ACC112 (cell line): ENCODE results near the gene SF3B2.
"Not testable (repeated sequence)": the region's sequence is repeated elsewhere in the genome, so short reads cannot be mapped to it uniquely, and the experiment has no call there.

Experiments used
- H2AFZ ChIP-seq: fragments of 200-600 bp; sonication (generic); one replicate; pipeline ENCODE4 v1.6.0; 2017; ENCODE audit warnings: antibody characterized with exemption, low read length; ENCODE audit not compliant: unreplicated experiment
- H3K27ac ChIP-seq: fragments of 200-600 bp; sonication (generic); 2 replicates; pipeline ENCODE4 v1.5.1; 2014; ENCODE audit warnings: low read depth, mild to moderate bottlenecking, antibody characterized with exemption, low read length, moderate library complexity
- H3K27me3 ChIP-seq: fragments of 200-600 bp; sonication (generic); 2 replicates; pipeline ENCODE4 v1.6.1; 2014; ENCODE audit warnings: mild to moderate bottlenecking, antibody characterized with exemption, low read length, moderate library complexity, mixed read lengths; ENCODE audit not compliant: insufficient read depth
- H3K36me3 ChIP-seq: fragments of 200-600 bp; sonication (generic); 2 replicates; pipeline ENCODE4 v1.6.1; 2016; ENCODE audit warnings: mild to moderate bottlenecking, antibody characterized with exemption, low read length, moderate library complexity, mixed read lengths; ENCODE audit not compliant: insufficient read depth
- H3K4me1 ChIP-seq: fragments of 200-600 bp; sonication (generic); one replicate; pipeline ENCODE4 v1.6.1; 2016; ENCODE audit warnings: low read length, mixed read lengths; ENCODE audit not compliant: insufficient read depth, unreplicated experiment, control insufficient read depth
- H3K4me3 ChIP-seq: fragments of 200-600 bp; sonication (generic); 2 replicates; pipeline ENCODE4 v1.5.1; 2014; ENCODE audit warnings: mild to moderate bottlenecking, low read depth, low read length
- H3K79me2 ChIP-seq: fragments of 200-600 bp; sonication (generic); one replicate; pipeline ENCODE4 v1.6.0; 2016; ENCODE audit warnings: low read length; ENCODE audit not compliant: control insufficient read depth, unreplicated experiment, insufficient read depth

Gene SF3B2

GRCh38 chr11:66017321-66017720 lies 34.8 kb upstream of the SF3B2 start:
- Histone ChIP-seq H3K4me1 (peaks cover 52% of the 10 kb centered on the region), H3K36me3 (no peaks in the 10 kb centered on the region), H3K79me2 (peaks cover 2% of the 10 kb centered on the region), H2AFZ (no peak overlapping the region), H3K4me3 (no peak overlapping the region), H3K27ac (no peak overlapping the region), H3K27me3 (no peaks in the 10 kb centered on the region)

DNA sequence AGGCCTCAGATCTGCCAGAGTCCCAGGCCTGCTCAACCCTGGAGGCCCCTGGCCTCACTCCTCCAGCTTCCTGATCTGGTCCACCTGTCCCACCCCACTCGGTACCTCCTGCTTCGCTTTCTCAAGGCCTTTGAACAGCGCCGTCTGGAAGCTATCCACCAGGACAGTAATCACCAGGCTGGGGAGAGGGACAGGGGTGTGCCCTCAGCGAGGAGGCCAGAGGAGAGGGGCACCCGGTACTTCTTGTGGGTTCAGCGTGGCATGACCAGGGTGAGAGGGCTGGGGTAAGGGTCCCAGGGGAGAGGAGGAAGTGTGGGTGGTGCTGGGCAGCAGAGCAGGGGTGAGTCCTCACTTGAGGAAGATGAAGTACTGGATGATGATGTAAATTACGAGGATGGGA lies 32.0 kb upstream of the SF3B2 start:
- Histone ChIP-seq H2AFZ (no peak overlapping the region), H3K4me1 (peaks cover 35% of the 10 kb centered on the region), H3K36me3 (no peaks in the 10 kb centered on the region), H3K4me3 (no peak overlapping the region), H3K27me3 (no peaks in the 10 kb centered on the region), H3K27ac (no peak overlapping the region), H3K79me2 (peaks cover 2% of the 10 kb centered on the region)

DNA sequence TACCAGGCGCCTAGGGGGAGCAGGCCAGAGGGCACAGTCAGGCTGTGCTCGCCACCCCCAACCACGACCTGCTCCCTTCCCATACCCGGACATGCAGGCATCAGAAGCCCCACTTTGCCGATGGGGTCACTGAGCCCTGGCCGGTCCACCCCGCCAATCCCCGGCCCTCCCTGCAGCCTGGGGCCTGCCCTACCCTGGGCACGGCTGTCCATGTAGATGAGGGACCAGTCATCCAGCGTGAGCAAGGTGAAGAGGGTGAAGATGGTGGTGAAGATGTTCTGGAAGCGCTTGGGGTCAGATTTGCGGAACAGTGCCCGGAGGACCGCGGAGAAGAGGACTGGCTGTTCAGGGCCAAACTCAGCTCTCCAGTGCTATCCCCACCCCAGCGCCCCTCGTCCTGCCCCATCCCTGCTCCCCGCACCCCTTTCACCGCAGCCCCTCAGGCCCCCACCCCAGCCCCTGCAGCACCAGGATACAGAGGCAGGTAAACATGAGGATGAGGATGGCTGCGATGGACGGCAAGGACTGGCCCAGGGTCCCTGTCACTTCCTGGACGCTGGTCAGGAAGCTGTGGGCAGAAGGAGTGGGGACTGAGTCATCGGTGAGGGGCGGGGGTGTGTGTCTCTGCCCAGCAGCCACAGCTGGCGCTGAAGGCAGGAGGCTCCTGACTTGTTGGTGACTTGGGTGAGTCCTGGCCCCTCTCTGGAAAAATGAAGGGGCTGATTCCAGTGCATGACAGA lies 31.4 kb upstream of the SF3B2 start:
- 0 out of 2 replicates have a peak overlapping the region, but pooled peaks have one; percentile 20 for H3K27ac ChIP-seq
- peaks cover 29% of the 10 kb centered on the region for H3K4me1 ChIP-seq
- peak overlapping the region; percentile 39; the same call in 1 of the 2 replicates for H3K4me3 ChIP-seq
- no peaks in the 10 kb centered on the region for H3K27me3 ChIP-seq
- no peaks in the 10 kb centered on the region for H3K36me3 ChIP-seq
- H2AFZ ChIP-seq = peak overlapping the region; percentile 48
- peaks cover 2% of the 10 kb centered on the region for H3K79me2 ChIP-seq

DNA sequence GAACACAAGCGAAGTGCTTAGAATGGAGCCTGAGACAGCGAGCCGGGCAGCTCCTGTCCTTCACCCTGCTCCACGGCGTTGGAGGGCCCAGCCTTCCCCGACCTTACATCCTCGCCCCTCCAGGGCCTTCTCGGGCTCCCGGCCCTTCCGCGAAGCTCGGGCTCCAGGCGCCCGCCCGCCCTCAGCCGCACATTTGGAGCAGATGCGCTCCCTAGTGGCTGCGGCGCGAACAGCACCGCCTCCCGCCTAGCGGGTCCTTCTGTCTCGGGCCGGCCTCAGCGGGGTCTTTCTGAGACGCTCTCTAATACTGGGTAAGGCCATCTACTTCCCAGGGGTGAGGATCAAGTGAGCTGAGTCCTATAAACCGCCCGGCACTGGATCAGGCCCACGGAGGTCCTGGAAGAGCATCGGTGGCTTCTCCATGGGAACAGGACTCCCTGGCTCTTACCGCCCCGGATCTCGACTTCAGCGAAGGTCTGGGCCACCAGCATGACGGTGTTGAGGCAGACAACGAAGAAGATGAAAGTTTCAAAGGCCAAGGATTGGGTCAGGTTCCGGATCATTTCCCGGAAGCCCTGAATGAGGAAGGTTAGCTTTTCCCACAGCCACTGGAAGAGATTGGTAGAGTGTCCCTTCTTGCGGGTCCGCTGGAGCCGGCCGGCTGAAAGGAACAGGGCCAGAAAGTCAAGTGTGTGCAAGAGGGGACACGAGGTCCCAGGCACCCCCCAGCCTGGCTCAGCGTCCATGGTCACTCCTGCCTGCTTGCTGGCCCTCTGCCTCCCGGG lies 29.6 kb upstream of the SF3B2 start:
- Histone ChIP-seq H3K27ac (no peak overlapping the region), H3K4me1 (peaks cover 19% of the 10 kb centered on the region), H3K27me3 (no peaks in the 10 kb centered on the region), H3K4me3 (peak overlapping the region; percentile 65), H2AFZ (peak overlapping the region; percentile 69), H3K36me3 (no peaks in the 10 kb centered on the region), H3K79me2 (no peaks in the 10 kb centered on the region)

GRCh38 chr11:66023186-66023440 lies 29.1 kb upstream of the SF3B2 start:
- H3K36me3 ChIP-seq, H3K27me3 ChIP-seq, H3K27ac ChIP-seq, H2AFZ ChIP-seq, H3K4me3 ChIP-seq, H3K79me2 ChIP-seq: not testable (repeated sequence)
- peaks cover 19% of the 10 kb centered on the region for H3K4me1 ChIP-seq

- Histone ChIP-seq H3K27ac (no peak within 1 kb of the TSS), H2AFZ (no peak within 1 kb of the TSS), H3K27me3 (no peaks in the 10 kb centered on the region), H3K79me2 (no peaks in the 10 kb centered on the region), H3K4me1 (peaks cover 7% of the 10 kb centered on the region), H3K4me3 (no peak within 1 kb of the TSS), H3K36me3 (no peaks in the 10 kb centered on the region)
Observed at GRCh38 chr11:66026017-66026529, 26.1 kb upstream of the SF3B2 start, which contains the start of gene CATSPER1. Gene CATSPER1, minus strand, starts transcription at chr11:66026479. Its CDS starts 100 bp downstream, at chr11:66026379.

DNA sequence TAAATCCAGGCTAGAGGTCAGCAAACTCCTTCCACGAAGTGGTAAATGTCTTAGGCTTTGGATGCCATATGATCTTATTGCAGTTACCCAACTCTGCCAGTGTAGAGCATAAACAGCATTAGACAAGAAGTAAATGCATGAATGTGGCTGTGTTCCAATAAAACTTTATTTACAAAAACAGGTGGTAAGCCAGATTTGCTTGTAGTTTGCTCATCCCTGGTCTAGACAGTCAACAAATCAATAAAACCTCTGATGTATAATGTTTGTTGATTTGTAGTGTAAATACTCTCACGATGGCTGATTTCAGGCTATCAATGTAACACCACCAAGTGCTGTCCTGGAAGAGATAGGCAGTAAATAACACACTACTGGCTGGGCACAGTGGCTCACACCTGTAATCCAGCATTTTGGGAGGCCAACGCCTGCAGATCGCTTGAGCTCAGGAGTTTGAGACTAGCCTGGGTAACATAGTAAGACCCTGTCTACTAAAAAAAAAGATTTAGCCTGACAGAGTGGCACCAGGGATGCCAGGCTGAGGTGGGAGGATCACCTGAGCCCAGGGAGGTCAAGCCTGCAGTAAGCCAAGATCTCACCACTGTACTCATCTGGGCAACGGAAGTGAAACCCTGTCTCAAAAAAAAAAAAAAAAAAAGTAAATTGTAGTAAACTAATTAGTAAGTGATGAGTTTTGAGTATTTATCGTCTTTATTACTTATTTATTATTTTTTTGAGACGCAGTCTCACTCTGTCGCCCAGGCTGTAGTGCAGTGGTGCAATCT lies 19.0 kb upstream of the SF3B2 start:
- H3K79me2 ChIP-seq = no peaks in the 10 kb centered on the region
- no peaks in the 10 kb centered on the region for H3K36me3 ChIP-seq
- H3K4me3 ChIP-seq = no peak overlapping the region
- no peaks in the 10 kb centered on the region for H3K27me3 ChIP-seq
- no peak overlapping the region for H3K27ac ChIP-seq
- H2AFZ ChIP-seq = no peak overlapping the region
- H3K4me1 ChIP-seq = no peaks in the 10 kb centered on the region

DNA sequence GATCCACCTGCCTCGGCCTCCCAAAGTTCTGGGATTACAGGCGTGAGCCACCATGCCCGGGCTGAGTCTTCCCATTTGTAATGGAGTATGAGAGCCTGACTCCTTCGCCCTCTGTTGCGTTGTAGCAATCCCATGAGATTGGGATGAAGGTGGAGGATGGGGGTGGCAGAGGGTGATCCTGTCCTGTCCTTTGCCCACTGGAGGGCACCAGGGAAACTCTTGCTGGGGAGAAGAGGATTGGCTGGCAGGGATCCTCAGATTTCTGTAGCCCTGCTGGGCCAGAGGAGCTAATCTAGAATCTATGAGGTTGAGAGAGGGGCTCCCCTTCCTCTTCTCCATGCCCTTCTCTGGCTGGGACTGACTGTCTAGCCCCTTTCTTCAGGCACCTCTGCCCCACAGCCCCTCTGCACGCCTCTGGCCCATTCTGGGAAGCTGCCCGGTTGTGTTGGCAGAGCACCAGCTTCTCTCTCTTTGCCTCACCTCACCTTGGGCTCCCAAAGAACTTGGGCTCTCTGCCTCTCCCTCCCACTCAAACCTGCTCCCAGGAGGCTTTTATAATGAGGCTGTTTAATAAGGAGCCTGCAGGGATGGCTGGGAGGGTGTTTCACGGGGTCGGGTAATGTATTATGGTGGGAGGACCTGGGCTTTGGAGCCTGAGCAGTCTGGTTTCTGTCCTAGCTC lies 16.4 kb upstream of the SF3B2 start:
- Histone ChIP-seq H3K36me3 (no peaks in the 10 kb centered on the region), H3K79me2 (no peaks in the 10 kb centered on the region), H3K4me3 (no peak overlapping the region), H2AFZ (no peak overlapping the region), H3K4me1 (no peaks in the 10 kb centered on the region), H3K27ac (no peak overlapping the region), H3K27me3 (no peaks in the 10 kb centered on the region)

DNA sequence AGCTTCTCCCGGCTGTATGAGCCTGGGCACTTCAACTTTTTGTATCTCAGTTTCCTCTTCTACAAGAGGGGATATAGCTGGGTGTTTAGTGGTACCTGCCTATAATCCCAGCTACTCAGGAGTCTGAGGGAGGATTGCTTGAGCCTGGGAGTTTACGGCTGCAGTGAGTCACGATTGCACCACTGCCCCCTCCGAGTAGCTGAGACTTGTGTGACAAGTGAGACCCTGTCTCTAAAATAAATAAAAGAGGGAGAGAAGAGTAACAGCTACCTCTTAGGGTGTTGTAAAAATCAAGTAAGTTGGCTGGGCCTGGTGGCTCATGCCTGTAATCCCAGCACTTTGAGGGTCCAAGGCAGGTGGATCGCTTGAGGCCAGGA lies 15.8 kb upstream of the SF3B2 start:
- Histone ChIP-seq H3K36me3 (no peaks in the 10 kb centered on the region), H3K4me3 (no peak overlapping the region)

GRCh38 chr11:66037327-66037726 lies 14.8 kb upstream of the SF3B2 start:
- Histone ChIP-seq H3K27me3 (no peaks in the 10 kb centered on the region), H3K4me1 (no peaks in the 10 kb centered on the region), H3K4me3 (no peak overlapping the region), H3K36me3 (no peaks in the 10 kb centered on the region), H3K27ac (no peak overlapping the region), H2AFZ (no peak overlapping the region), H3K79me2 (no peaks in the 10 kb centered on the region)

More for the DNA sequence above, 15.8 kb upstream of the SF3B2 start:
- H3K27me3 ChIP-seq = no peaks in the 10 kb centered on the region
- no peak overlapping the region for H3K27ac ChIP-seq
- no peaks in the 10 kb centered on the region for H3K79me2 ChIP-seq
- no peak overlapping the region for H2AFZ ChIP-seq
- no peaks in the 10 kb centered on the region for H3K4me1 ChIP-seq
